ENCODE data around the gene SKIL. TPM values are rescaled to one million over a fixed set of nuclear protein-coding genes. Genes with fewer than 3 reads are reported as not detected.

The SKIL gene
- total RNA-seq, 1 experiment from 2014 or later, result 29.0 TPM

GRCh38 chr3:170436697-170437096 lies 79.2 kb downstream of the SKIL start:
- DNase-seq (ENCODE audit: low read depth), result no peak

DNA sequence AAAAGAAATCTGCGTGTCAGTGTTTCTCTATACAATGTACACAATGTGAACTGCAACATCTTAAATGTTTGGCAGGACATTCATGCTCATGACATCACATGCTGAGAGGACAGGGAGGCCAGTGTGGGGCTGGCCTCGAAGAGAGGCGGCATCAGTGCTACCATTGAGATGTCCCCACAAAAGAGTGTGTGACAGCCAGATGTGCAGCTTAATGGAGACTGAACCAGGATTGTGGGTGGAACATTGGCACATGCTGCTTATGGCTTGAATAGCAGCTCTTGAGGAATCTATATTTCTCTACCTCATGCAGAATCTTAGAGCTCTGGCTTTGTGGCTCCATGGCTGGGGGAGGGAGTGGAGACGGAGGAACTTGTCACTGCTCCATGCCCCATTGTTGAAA lies 79.7 kb downstream of the SKIL start:
- DNase-seq (ENCODE audit: low read depth), result no peak

DNA sequence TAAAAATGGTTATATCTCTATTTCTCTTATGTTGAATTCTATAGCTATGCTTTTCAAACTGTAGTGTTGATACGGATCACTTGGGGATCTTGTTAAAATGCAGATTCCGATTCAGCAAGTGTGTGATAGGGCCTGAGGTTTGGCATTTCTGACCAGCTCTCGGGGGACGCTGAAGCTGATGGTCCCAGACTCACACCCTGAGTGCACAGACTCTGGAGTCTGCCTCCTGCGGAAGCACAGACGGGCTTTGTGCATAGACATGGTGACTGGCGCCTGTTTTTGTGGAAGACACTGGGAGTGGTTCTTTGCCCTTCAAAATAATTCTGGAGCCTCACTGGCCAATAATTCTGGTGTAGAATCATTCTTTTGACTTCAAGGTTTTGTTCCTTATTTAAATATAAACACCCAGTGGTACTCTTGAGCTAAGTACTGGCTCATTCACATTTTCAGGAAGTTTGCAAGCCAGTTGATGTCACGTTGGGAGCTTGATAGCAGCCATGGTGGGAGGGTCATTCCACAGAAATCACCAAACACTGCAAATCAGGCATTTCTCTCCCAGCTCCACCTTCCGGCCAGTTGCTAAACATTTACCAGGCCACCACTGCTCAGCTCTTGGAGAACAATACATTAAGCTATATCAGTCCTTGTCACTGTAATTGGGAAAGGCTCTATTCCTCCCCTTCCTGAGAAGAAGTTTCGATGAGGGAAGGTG lies 80.3 kb downstream of the SKIL start:
- no peak for DNase-seq (ENCODE audit: low read depth)

DNA sequence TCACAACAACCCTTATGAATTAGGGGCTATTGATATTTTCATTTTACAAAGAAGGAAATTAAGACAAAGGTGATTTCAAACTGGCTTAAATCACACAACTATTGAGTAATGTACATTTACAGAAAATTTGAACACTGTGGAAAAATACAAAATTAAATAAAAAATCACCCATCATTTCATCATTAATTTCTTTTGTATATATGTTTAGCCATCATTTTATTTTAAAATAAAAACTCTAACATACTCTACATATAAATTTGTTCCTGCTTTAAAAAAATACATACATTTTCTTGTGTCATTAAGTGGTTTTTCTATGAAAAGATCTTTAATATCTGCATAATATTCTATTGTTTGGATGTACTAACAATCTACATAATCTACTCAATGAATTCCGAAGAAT lies 81.3 kb downstream of the SKIL start:
- DNase-seq (ENCODE audit: low read depth), result no peak

DNA sequence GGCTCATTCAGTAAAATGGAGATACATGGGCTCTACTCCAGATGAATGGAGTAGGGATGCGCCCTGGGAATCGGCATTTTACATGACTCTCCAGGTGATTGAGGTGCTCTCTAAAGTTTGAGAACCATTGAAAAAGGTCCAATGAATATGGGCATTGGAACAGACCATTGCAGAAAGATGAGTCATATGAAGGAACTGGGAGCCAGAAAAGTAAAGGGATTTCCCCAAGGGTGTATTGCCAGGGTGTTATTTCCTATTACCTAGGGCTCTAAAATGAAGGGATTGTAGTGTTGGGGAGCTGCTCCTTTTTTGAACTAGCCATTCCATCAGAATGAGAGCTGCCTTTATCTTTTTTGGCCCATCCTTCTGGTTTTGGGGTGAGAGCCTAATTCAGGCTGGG lies 82.8 kb downstream of the SKIL start:
- no peak for DNase-seq (ENCODE audit: low read depth)

- no peak for DNase-seq (ENCODE audit: low read depth)
These were observed 83.9 kb downstream of the SKIL start for GRCh38 chr3:170441412-170441811.

- no peak for DNase-seq (ENCODE audit: low read depth)
These were observed 85.4 kb downstream of the SKIL start for GRCh38 chr3:170442947-170443346.

DNA sequence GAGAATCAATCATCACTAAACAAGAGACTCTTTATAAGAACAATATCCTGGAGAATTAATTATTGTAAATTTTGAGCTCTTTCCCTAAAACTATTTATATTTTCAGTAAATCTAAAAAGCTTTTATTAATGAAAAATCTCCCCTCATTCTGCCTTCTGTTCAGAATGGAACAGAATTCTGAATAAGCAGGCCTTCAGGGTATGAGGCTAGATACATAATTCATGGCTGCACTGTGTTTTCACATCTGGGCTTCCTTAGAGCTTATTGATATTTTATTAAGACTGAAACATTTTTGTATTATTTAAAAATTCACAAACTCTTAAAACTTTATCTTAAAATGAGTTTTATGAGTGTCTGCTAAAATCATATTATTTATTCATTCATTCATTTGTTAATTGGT lies 85.9 kb downstream of the SKIL start:
- no peak for DNase-seq (ENCODE audit: low read depth)

Other genes with a start within 250 kb of the SKIL start
- gene PHC3, start 176.0 kb upstream of the SKIL start, total RNA-seq (2014; rRNA removed), result 22.3 and 25.3 TPM in 2 replicates
- gene PRKCI, start 135.3 kb upstream of the SKIL start, total RNA-seq (2014; rRNA removed), result 33.0 and 35.2 TPM in 2 replicates
- 0.86 TPM in 1 of 2 replicates, not detected in the other for gene CLDN11, start 61.2 kb downstream of the SKIL start, total RNA-seq (2014; rRNA removed)
- gene SLC7A14, start 228.4 kb downstream of the SKIL start, total RNA-seq (2014; rRNA removed), result 0.34 and 0.38 TPM in 2 replicates